Measurements from ENCODE around the gene KRTAP3-1.

DNA sequence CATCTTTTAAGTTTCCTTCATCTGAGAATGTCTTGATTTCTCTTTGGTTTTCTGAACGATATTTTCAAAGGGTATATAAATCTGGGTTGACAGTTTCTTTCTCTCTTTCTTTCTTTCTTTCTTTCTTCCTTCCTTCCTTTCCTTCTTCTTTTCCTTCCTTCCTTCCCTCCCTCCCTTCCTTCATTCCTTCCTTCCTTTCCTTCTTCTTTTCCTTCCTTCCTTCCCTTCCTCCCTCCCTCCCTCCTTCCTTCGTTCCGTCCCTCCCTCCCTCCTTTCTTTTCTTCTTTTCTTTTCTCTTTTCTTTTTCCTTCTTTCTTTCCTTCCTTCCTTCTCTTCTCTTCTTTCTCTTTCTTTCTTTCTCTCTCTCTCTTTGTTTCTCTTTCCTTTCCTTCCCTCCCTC, 34.6 kb downstream of the KRTAP3-1 start:
- TF ChIP-seq CTCF (IDR thresholded peaks at IDR 0.05), result no peak
- no peak for TF ChIP-seq POLR2A (IDR thresholded peaks at IDR 0.05)
